ENCODE data around the gene FOXL1. TPM values are rescaled to one million over a fixed set of nuclear protein-coding genes. Genes with fewer than 3 reads are reported as not detected.

FOXL1 gene
- total RNA-seq, 1 donor from 2014 or later, result 0.07 TPM

GRCh38 chr16:86631444-86631843, 53.1 kb downstream of the FOXL1 start:
- H2AFZ ChIP-seq (replicated peaks), result no peak overlapping the region
- H3K9ac ChIP-seq, result no peak overlapping the region
- H3F3A ChIP-seq (ENCODE audit: low read depth), result no peaks in the 10 kb centered on the region
- H3K27ac ChIP-seq, result no peak overlapping the region
- H3K27me3 ChIP-seq, result no peaks in the 10 kb centered on the region
- H3K9me3 ChIP-seq (ENCODE audit: low read depth), result no peaks in the 10 kb centered on the region
- H3K4me2 ChIP-seq, result no peak overlapping the region
- no peak overlapping the region for H3K4me3 ChIP-seq
- H3K4me3 Mint-ChIP-seq, result no peak overlapping the region
- no peaks in the 10 kb centered on the region for H3K36me3 Mint-ChIP-seq
- no peaks in the 10 kb centered on the region for H4K20me1 ChIP-seq (ENCODE audit: low read depth)
- no peak for DNase-seq (ENCODE audit: low spot score)
- H3K79me2 ChIP-seq (ENCODE audit: low read depth), result no peaks in the 10 kb centered on the region
- TF ChIP-seq EZH2phosphoT487 (IDR thresholded peaks at IDR 0.05), result no peak
- TF ChIP-seq EZH2 (IDR thresholded peaks at IDR 0.05), result no peak
- no peak for TF ChIP-seq CTCF (IDR thresholded peaks at IDR 0.05)
- H3K9me3 Mint-ChIP-seq, result no peaks in the 10 kb centered on the region
- H3K4me1 ChIP-seq, result peaks cover 16% of the 10 kb centered on the region
- peaks cover 19% of the 10 kb centered on the region for H3K27me3 Mint-ChIP-seq (ENCODE audit: insufficient read depth, low read depth)
- no peaks in the 10 kb centered on the region for H3K36me3 ChIP-seq
- H3K4me1 Mint-ChIP-seq, result peaks cover 25% of the 10 kb centered on the region
- no peak overlapping the region for H3K27ac Mint-ChIP-seq

Other genes starting within 250 kb of the FOXL1 start
- gene FOXF1, start 68.0 kb upstream of the FOXL1 start, total RNA-seq (ENCODE audit: low replicate concordance), result not detected in 2 replicates
- gene MTHFSD, start 23.3 kb upstream of the FOXL1 start, total RNA-seq (ENCODE audit: low replicate concordance), result 17.4 and 34.6 TPM in 2 replicates
- gene FOXC2, start 11.7 kb upstream of the FOXL1 start, total RNA-seq (ENCODE audit: low replicate concordance), result not detected in 2 replicates

Data from neural progenitor cell (in vitro differentiated cells).